Measurements from ENCODE around the gene OR13J1. TPM values are rescaled to one million over a fixed set of nuclear protein-coding genes. Genes with fewer than 3 reads are reported as not detected.

OR13J1 gene
- total and polyA plus RNA-seq, 2 experiments from 2014 or later, result 0.15 TPM; not detected in 1

- Histone ChIP-seq H2AFZ (peak overlapping the region; percentile 100), H3K4me2 (peak overlapping the region; percentile 99), H3K79me2 (replicated peaks; ENCODE audit: insufficient read depth) (no peaks in the 10 kb centered on the region), H3F3A (replicated peaks; ENCODE audit: low read depth) (0 out of 2 replicates have a peak, but pooled peaks cover 6% of the 10 kb centered on the region), H3K4me1 (ENCODE audit: insufficient read depth) (peaks cover 8% of the 10 kb centered on the region; the same call in 1 of the 2 replicates), H3K27ac (ENCODE audit: low read depth) (no peak overlapping the region), H3K27me3 (ENCODE audit: insufficient read depth) (no peaks in the 10 kb centered on the region), H3K4me3 (peak overlapping the region; percentile 88), H4K20me1 (replicated peaks; ENCODE audit: insufficient read depth) (no peaks in the 10 kb centered on the region), H3K36me3 (ENCODE audit: insufficient read depth) (no peaks in the 10 kb centered on the region), H3K9me2 (ENCODE audit: insufficient read depth) (no peaks in the 10 kb centered on the region)
- peak; percentile 2 for ATAC-seq
- Mint-ChIP-seq H3K4me1 (peaks cover 32% of the 10 kb centered on the region), H3K36me3 (ENCODE audit: low read depth) (no peaks in the 10 kb centered on the region), H3K9me3 (no peaks in the 10 kb centered on the region; the same call in 2 of the 3 replicates), H3K4me3 (peak overlapping the region; percentile 73), H3K27me3 (ENCODE audit: insufficient read depth, low read depth, poor library complexity) (peaks cover 13% of the 10 kb centered on the region), H3K27ac (peak overlapping the region; percentile 21; the same call in 1 of the 2 replicates)
- DNase-seq (ENCODE audit: low spot score), result no peak
- TF ChIP-seq REST (IDR thresholded peaks at IDR 0.05; ENCODE audit: unreplicated experiment), result no peak
- TF ChIP-seq ZNF331 (CRISPR knock-in tag; IDR thresholded peaks at IDR 0.05; ENCODE audit: low read depth), result no peak
- no peak for TF ChIP-seq ZNF114 (CRISPR knock-in tag; IDR thresholded peaks at IDR 0.05)
- no peak for TF ChIP-seq JUNB (IDR thresholded peaks at IDR 0.05; ENCODE audit: unreplicated experiment)
- TF ChIP-seq POLR2AphosphoS5 (IDR thresholded peaks at IDR 0.05; ENCODE audit: low read depth), result no peak
- no peak for TF ChIP-seq NANOG (IDR thresholded peaks at IDR 0.05; ENCODE audit: borderline replicate concordance)
- no peak for TF ChIP-seq ETS1 (IDR thresholded peaks at IDR 0.05)
Measured at GRCh38 chr9:35829764-35830096, 40.5 kb downstream of the OR13J1 start.

GRCh38 chr9:35829084-35829763 lies 41.0 kb downstream of the OR13J1 start, which contains the start of gene TMEM8B:
Gene TMEM8B (plus strand): TSS chr9:35829228. CDS start chr9:35829448, 220 bp downstream.
- no peaks in the 10 kb centered on the region; the same call in 2 of the 3 replicates for H3K9me3 Mint-ChIP-seq
- peaks cover 11% of the 10 kb centered on the region for H3K27me3 Mint-ChIP-seq (ENCODE audit: insufficient read depth, low read depth, poor library complexity)
- Histone ChIP-seq H3K27ac (ENCODE audit: low read depth) (peak within 1 kb of the TSS; percentile 95), H2AFZ (peak within 1 kb of the TSS; percentile 100), H4K20me1 (replicated peaks; ENCODE audit: insufficient read depth) (no peaks in the 10 kb centered on the region), H3K4me1 (ENCODE audit: insufficient read depth) (peaks cover 9% of the 10 kb centered on the region; the same call in 1 of the 2 replicates), H3K27me3 (ENCODE audit: insufficient read depth) (no peaks in the 10 kb centered on the region), H3K4me3 (peak within 1 kb of the TSS; percentile 88), H3K79me2 (replicated peaks; ENCODE audit: insufficient read depth) (no peaks in the 10 kb centered on the region), H3K36me3 (ENCODE audit: insufficient read depth) (no peaks in the 10 kb centered on the region), H3K9me2 (ENCODE audit: insufficient read depth) (no peaks in the 10 kb centered on the region), H3K4me2 (peak within 1 kb of the TSS; percentile 99), H3F3A (replicated peaks; ENCODE audit: low read depth) (0 out of 2 replicates have a peak, but pooled peaks cover 6% of the 10 kb centered on the region)
- peak; percentile 100 for DNase-seq (ENCODE audit: low spot score)
- no peaks in the 10 kb centered on the region for H3K36me3 Mint-ChIP-seq (ENCODE audit: low read depth)
- peaks cover 27% of the 10 kb centered on the region for H3K4me1 Mint-ChIP-seq
- H3K27ac Mint-ChIP-seq, result peak within 1 kb of the TSS; percentile 87
- peak; percentile 86 for TF ChIP-seq CREB1 (CRISPR knock-in tag; IDR thresholded peaks at IDR 0.05; ENCODE audit: low read depth)
- TF ChIP-seq NANOG (IDR thresholded peaks at IDR 0.05; ENCODE audit: borderline replicate concordance), result no peak
- peak; percentile 90 for ATAC-seq
- H3K4me3 Mint-ChIP-seq, result peak within 1 kb of the TSS; percentile 85

Data from GM23338 (cell line).